Suprapubic skin (tissue), 4 donors: ENCODE results near the gene SLC2A5. TPM values are rescaled to one million over a fixed set of nuclear protein-coding genes. Genes with fewer than 3 reads are reported as not detected.

Experiments used
- DNase-seq, 2 donors: peaks; one replicate each; pipeline ENCODE4 v3.0.0-alpha.2; 2019; ENCODE audit warnings: low spot score in 2 of 2
- H3K27ac ChIP-seq: fragments of 200-600 bp; sonication (generic); one replicate; pipeline ENCODE4 v1.5.1; 2019
- H3K27me3 ChIP-seq: fragments of 200-600 bp; sonication (generic); one replicate; pipeline ENCODE4 v1.5.1; 2019
- H3K36me3 ChIP-seq: fragments of 200-600 bp; sonication (generic); one replicate; pipeline ENCODE4 v1.5.1; 2019
- H3K4me1 ChIP-seq: fragments of 200-600 bp; sonication (generic); one replicate; pipeline ENCODE4 v1.5.1; 2019
- H3K4me3 ChIP-seq: fragments of 200-600 bp; sonication (generic); one replicate; pipeline ENCODE4 v1.5.1; 2019; ENCODE audit warnings: mild to moderate bottlenecking
- H3K9me3 ChIP-seq: fragments of 200-600 bp; sonication (generic); one replicate; pipeline ENCODE4 v1.5.1; 2019
- CTCF ChIP-seq, 2 donors: fragments of 200-600 bp in 1 of 2; fragments of 450-650 bp in 1 of 2; sonication (generic) in 1 of 2; IDR thresholded peaks; one replicate each; pipeline ENCODE4 v1.5.1; 2016 to 2019; ENCODE audit warnings: antibody characterized with exemption in 2 of 2, mild to moderate bottlenecking in 1 of 2, moderate library complexity in 1 of 2
- EP300 ChIP-seq: sonication (generic); formaldehyde crosslinking; IDR thresholded peaks from one replicate; pipeline ENCODE4 v1.6.1; 2017; ENCODE audit warnings: antibody characterized with exemption
- POLR2A ChIP-seq, 2 donors: fragments of 450-650 bp; IDR thresholded peaks; one replicate each; pipeline ENCODE4 v1.6.1; 2017; ENCODE audit warnings: antibody characterized with exemption in 2 of 2, mild to moderate bottlenecking in 2 of 2, moderate library complexity in 2 of 2
- POLR2AphosphoS5 ChIP-seq, 3 donors: sonication (generic); formaldehyde crosslinking; IDR thresholded peaks; one replicate each; pipeline ENCODE4 v1.6.1; 2017; ENCODE audit warnings: antibody characterized with exemption in 3 of 3
- WGBS: methylation state at CpG from one replicate; pipeline ENCODE4 v1.1.5; 2018; 5-methylcytosine and 5-hydroxymethylcytosine counted together
- total RNA-seq, 4 donors: library from RNA; depleted of rRNA; stranded (reverse); fragments of >200 nt; gene quantifications; one replicate each; pipeline ENCODE4 v1.1.0, GENCODE V29; 2016

The SLC2A5 gene, protein sequence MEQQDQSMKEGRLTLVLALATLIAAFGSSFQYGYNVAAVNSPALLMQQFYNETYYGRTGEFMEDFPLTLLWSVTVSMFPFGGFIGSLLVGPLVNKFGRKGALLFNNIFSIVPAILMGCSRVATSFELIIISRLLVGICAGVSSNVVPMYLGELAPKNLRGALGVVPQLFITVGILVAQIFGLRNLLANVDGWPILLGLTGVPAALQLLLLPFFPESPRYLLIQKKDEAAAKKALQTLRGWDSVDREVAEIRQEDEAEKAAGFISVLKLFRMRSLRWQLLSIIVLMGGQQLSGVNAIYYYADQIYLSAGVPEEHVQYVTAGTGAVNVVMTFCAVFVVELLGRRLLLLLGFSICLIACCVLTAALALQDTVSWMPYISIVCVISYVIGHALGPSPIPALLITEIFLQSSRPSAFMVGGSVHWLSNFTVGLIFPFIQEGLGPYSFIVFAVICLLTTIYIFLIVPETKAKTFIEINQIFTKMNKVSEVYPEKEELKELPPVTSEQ
- total RNA-seq: 1 to 10 TPM; 3.3 to 6.5 (median 3.8) TPM

DNA sequence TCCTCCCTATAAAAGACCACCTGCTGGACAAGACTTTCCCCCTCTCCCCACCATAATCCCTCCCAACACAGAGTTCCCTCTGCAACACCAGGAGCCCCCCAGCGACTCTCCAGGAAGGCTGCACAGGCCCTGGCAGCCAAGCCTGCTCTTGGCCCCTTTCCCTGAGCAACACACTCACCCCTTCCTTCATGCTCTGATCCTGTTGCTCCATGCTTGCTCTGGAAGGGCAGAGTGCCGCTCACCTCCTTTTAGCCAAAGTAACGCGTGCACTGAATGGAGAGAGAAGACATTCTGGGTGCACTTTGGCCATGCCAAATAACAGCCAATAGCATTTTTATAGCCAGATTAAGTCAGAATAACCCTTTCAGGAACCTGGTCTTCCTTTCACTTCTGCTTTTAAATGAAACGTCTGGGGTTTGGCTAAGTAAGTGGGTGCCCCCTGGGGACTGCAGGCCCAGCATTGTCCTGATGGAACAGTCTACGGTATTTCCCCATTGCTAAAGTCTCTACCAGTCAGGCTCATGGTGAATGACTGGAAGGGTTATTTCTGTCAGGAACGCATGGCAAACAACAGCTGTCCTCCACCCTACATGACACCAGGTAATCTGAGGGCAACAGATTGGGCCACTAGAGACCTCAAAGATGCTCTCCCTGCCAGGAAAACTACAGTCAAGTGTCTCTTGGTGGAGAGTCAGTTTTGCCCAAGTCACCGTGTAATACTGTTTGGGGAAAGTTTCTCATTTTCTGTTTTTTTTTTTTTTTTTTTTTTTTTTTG, at the start of gene SLC2A5:
SLC2A5 (minus strand) TSS at position 310 of the 775 bp plus-strand sequence; CDS start at position 211, 99 bp downstream.
- peak within 1 kb of the TSS; percentile 24 for H3K4me3 ChIP-seq
- H3K27ac ChIP-seq: peak within 1 kb of the TSS; percentile 53
- WGBS: 33% methylated on average over 8 of the region's 8 CpGs
- no peak for DNase-seq
- H3K36me3 ChIP-seq: no peaks in the 10 kb centered on the region
- peaks cover 39% of the 10 kb centered on the region for H3K4me1 ChIP-seq
- H3K9me3 ChIP-seq: no peaks in the 10 kb centered on the region
- TF ChIP-seq EP300 (no peak), CTCF (IDR thresholded peaks at IDR 0.05) (no peak), POLR2A (IDR thresholded peaks at IDR 0.05) (no peak), POLR2AphosphoS5 (IDR thresholded peaks at IDR 0.05) (no peak)
- H3K27me3 ChIP-seq: no peaks in the 10 kb centered on the region

- Histone ChIP-seq H3K4me1 (peaks cover 32% of the 10 kb centered on the region), H3K27me3 (no peaks in the 10 kb centered on the region), H3K4me3 (no peak overlapping the region), H3K36me3 (peaks cover 8% of the 10 kb centered on the region), H3K27ac (no peak overlapping the region), H3K9me3 (no peaks in the 10 kb centered on the region)
- DNase-seq: no peak
- WGBS: 32% methylated on average over 7 of the region's 7 CpGs
- no peak for TF ChIP-seq CTCF (IDR thresholded peaks at IDR 0.05)
- TF ChIP-seq POLR2AphosphoS5 (IDR thresholded peaks at IDR 0.05): no peak
- TF ChIP-seq EP300: no peak
- TF ChIP-seq POLR2A (IDR thresholded peaks at IDR 0.05): no peak
Measured at GRCh38 chr1:9118186-9118585, 48.8 kb upstream of the SLC2A5 start.

DNA sequence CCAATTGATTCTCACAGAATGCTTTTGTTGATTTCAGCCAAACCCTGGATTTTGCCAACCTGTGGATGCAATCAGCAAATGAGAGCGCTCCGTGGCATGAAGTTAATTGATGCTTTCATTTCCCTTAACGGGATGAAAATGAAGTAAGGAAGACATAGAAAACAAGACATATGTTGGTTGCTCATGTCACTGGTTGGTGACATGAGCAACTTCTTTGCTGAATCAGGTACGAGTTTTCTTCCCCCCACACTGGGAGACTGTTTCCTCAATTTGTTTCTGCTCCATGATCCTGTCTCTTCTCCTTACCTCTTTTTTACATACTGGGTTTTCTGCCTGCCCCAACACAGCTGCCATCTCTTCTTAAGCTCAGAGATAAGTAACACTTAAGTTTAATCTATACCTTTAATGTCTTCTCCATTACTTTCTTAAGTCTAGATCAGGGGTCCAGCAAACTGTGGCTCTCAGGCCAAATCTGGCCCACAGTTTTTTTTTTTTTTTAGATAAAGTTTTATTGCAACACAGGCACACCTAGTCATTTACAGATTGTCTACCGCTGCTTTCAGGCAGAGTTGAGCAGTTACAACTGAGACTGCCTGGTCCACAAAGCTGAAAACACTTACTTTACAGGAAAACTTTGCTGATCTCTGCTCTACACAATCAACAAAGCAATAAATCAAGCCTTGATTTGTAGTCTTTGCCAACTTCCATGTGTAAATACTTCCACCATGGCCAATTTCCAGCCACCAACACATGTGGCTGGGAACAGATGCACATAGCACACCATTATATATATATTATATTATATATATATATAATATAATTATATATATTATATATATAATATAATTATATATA, 46.1 kb upstream of the SLC2A5 start:
- Histone ChIP-seq H3K4me3 (no peak overlapping the region), H3K36me3 (peaks cover 9% of the 10 kb centered on the region), H3K4me1 (peaks cover 23% of the 10 kb centered on the region), H3K27me3 (no peaks in the 10 kb centered on the region), H3K9me3 (no peaks in the 10 kb centered on the region), H3K27ac (peak overlapping the region; percentile 57)
- 51% methylated on average over 5 of the region's 5 CpGs for WGBS
- no peak for TF ChIP-seq CTCF (IDR thresholded peaks at IDR 0.05)
- no peak for TF ChIP-seq EP300
- TF ChIP-seq POLR2AphosphoS5 (IDR thresholded peaks at IDR 0.05): no peak
- TF ChIP-seq POLR2A (IDR thresholded peaks at IDR 0.05): no peak
- DNase-seq: no peak

- no peak for DNase-seq
- no peak overlapping the region for H3K27ac ChIP-seq
- no peak for TF ChIP-seq EP300
- H3K36me3 ChIP-seq: peaks cover 10% of the 10 kb centered on the region
- 87% methylated on average over 13 of the region's 13 CpGs for WGBS
- no peak overlapping the region for H3K4me3 ChIP-seq
- no peaks in the 10 kb centered on the region for H3K27me3 ChIP-seq
- peaks cover 23% of the 10 kb centered on the region for H3K4me1 ChIP-seq
- H3K9me3 ChIP-seq: no peaks in the 10 kb centered on the region
Measured at GRCh38 chr1:9112961-9113880, 43.8 kb upstream of the SLC2A5 start.
